Pulmonary artery endothelial cell (primary cell): Measurements from ENCODE around the gene ARHGEF37. TPM values are rescaled to one million over a fixed set of nuclear protein-coding genes. Genes with fewer than 3 reads are reported as not detected.
"Not testable (repeated sequence)": the region's sequence is repeated elsewhere in the genome, so short reads cannot be mapped to it uniquely, and the experiment has no call there.

ENCODE experiments used
- DNase-seq: peaks from one replicate; pipeline ENCODE4 v3.0.0-alpha.2; 2011; ENCODE audit warnings: low read depth, low spot score
- total RNA-seq: library from RNA; depleted of rRNA; stranded (reverse); fragments of >200 nt; gene quantifications from 2 replicates; pipeline ENCODE4 v1.2.3, GENCODE V29; 2014

Gene ARHGEF37
- total RNA-seq, 1 donor from 2014 or later = 9.2 TPM

- DNase-seq = peak; percentile 66
These were observed 16.7 kb upstream of the ARHGEF37 start for GRCh38 chr5:149564542-149565140.

- DNase-seq = no peak
These were observed 14.1 kb upstream of the ARHGEF37 start for GRCh38 chr5:149567226-149567625.

GRCh38 chr5:149572170-149572569, 9.1 kb upstream of the ARHGEF37 start:
- no peak for DNase-seq

- DNase-seq = no peak
These were observed 8.6 kb upstream of the ARHGEF37 start for GRCh38 chr5:149572576-149573231.

- no peak for DNase-seq
These were observed 6.2 kb upstream of the ARHGEF37 start for GRCh38 chr5:149575131-149575530.

GRCh38 chr5:149576021-149576420, 5.3 kb upstream of the ARHGEF37 start:
- no peak for DNase-seq

- no peak for DNase-seq
These were observed 2.4 kb upstream of the ARHGEF37 start for GRCh38 chr5:149578896-149579295.

- no peak for DNase-seq
These were observed 498 bp upstream of the ARHGEF37 start for GRCh38 chr5:149580808-149581191.

- peak; percentile 41 for DNase-seq
These were observed 852 bp downstream of the ARHGEF37 start for GRCh38 chr5:149581931-149582768.

GRCh38 chr5:149583394-149583793, 2.1 kb downstream of the ARHGEF37 start:
- no peak for DNase-seq

GRCh38 chr5:149584121-149584520, 2.8 kb downstream of the ARHGEF37 start:
- DNase-seq = no peak

- no peak for DNase-seq
These were observed 4.6 kb downstream of the ARHGEF37 start for GRCh38 chr5:149585910-149586309.

- DNase-seq = no peak
These were observed 5.5 kb downstream of the ARHGEF37 start for GRCh38 chr5:149586708-149587318.

- no peak for DNase-seq
These were observed 7.6 kb downstream of the ARHGEF37 start for GRCh38 chr5:149588936-149589335.

GRCh38 chr5:149593370-149593769, 12.1 kb downstream of the ARHGEF37 start:
- DNase-seq = no peak

GRCh38 chr5:149594206-149594895, 13.1 kb downstream of the ARHGEF37 start:
- DNase-seq = no peak

GRCh38 chr5:149595105-149595504, 13.8 kb downstream of the ARHGEF37 start:
- not testable (repeated sequence) for DNase-seq

- peak; percentile 68 for DNase-seq
These were observed 15.4 kb downstream of the ARHGEF37 start for GRCh38 chr5:149596712-149597111.

GRCh38 chr5:149597618-149598017, 16.3 kb downstream of the ARHGEF37 start:
- DNase-seq = no peak

- not testable (repeated sequence) for DNase-seq
These were observed 16.9 kb downstream of the ARHGEF37 start for GRCh38 chr5:149598234-149598633.

- no peak for DNase-seq
These were observed 17.7 kb downstream of the ARHGEF37 start for GRCh38 chr5:149598966-149599365.
